WERI-Rb-1 (cell line): ENCODE results near the gene SCYGR7.

Experiments used
- DNase-seq: peaks from one replicate; pipeline ENCODE4 v3.0.0-alpha.2; 2020
- H3K27ac ChIP-seq: fragments of 250-450 bp; sonication (Bioruptor Pico); 2 replicates; pipeline ENCODE4 v1.5.1; 2020; ENCODE audit warnings: mild to moderate bottlenecking, moderate library complexity
- H3K27me3 ChIP-seq: fragments of 250-450 bp; sonication (Bioruptor Pico); 2 replicates; pipeline ENCODE4 v1.5.1; 2021; ENCODE audit warnings: mild to moderate bottlenecking, low read depth, moderate library complexity; ENCODE audit not compliant: insufficient read depth, severe bottlenecking
- H3K36me3 ChIP-seq: fragments of 250-450 bp; sonication (Bioruptor Pico); 2 replicates; pipeline ENCODE4 v1.5.1; 2020; ENCODE audit warnings: mild to moderate bottlenecking, moderate library complexity
- H3K4me3 ChIP-seq: 2 replicates; pipeline ENCODE4 v1.5.1; 2011; ENCODE audit warnings: low read depth, mild to moderate bottlenecking, control low read depth, low read length
- H3K9me3 ChIP-seq: fragments of 250-450 bp; sonication (Bioruptor Pico); 2 replicates; pipeline ENCODE4 v1.5.1; 2021; ENCODE audit warnings: mild to moderate bottlenecking, moderate library complexity; ENCODE audit not compliant: severe bottlenecking
- TF ChIP-seq, protein P1 (sequence below): IDR thresholded peaks from 2 replicates; pipeline ENCODE4 v1.5.1; 2011; ENCODE audit warnings: low read depth, mild to moderate bottlenecking, control low read depth, inconsistent platforms, low read length

Gene SCYGR7

GRCh38 chr2:227728035-227728434 is at the start of gene SCYGR7:
SCYGR7 (plus strand) TSS chr2:227728335; CDS start chr2:227728335, 0 bp downstream.
- no peaks in the 10 kb centered on the region for H3K9me3 ChIP-seq
- DNase-seq, result no peak
- H3K36me3 ChIP-seq, result no peaks in the 10 kb centered on the region
- no peak within 1 kb of the TSS for H3K27ac ChIP-seq
- no peak within 1 kb of the TSS for H3K4me3 ChIP-seq
- TF ChIP-seq, protein P1, sequence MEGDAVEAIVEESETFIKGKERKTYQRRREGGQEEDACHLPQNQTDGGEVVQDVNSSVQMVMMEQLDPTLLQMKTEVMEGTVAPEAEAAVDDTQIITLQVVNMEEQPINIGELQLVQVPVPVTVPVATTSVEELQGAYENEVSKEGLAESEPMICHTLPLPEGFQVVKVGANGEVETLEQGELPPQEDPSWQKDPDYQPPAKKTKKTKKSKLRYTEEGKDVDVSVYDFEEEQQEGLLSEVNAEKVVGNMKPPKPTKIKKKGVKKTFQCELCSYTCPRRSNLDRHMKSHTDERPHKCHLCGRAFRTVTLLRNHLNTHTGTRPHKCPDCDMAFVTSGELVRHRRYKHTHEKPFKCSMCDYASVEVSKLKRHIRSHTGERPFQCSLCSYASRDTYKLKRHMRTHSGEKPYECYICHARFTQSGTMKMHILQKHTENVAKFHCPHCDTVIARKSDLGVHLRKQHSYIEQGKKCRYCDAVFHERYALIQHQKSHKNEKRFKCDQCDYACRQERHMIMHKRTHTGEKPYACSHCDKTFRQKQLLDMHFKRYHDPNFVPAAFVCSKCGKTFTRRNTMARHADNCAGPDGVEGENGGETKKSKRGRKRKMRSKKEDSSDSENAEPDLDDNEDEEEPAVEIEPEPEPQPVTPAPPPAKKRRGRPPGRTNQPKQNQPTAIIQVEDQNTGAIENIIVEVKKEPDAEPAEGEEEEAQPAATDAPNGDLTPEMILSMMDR, result no peak
- H3K27me3 ChIP-seq, result no peaks in the 10 kb centered on the region

- TF ChIP-seq, protein P1, result no peak
- no peak for DNase-seq
- H3K27me3 ChIP-seq, result peaks cover 2% of the 10 kb centered on the region
- no peaks in the 10 kb centered on the region for H3K9me3 ChIP-seq
- no peak overlapping the region for H3K4me3 ChIP-seq
- H3K27ac ChIP-seq, result no peak overlapping the region
- H3K36me3 ChIP-seq, result no peaks in the 10 kb centered on the region
Observed at GRCh38 chr2:227684258-227684657, 43.9 kb upstream of the SCYGR7 start.

DNA sequence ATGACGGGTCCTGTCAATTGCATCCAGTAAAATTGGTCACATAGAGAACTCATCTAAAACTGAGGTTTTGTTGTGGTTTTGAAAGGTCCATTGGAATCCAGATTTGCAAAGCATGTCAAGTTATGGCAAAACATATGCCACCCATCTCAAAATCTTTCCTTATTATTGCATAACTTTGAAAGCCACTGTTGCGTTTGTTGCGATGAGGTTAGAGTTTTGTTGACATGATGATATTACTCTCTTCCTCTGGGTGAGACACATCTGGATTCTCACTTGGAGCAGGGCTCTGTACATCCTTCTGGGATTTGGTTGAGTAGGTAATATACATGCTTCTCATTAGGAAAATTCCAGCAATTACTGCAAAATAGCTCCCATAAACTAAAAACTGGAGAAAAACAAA is 40.9 kb upstream of the SCYGR7 start:
- peaks cover 2% of the 10 kb centered on the region for H3K27me3 ChIP-seq
- no peak for DNase-seq
- TF ChIP-seq, protein P1, result no peak

GRCh38 chr2:227696990-227697679 is 31.0 kb upstream of the SCYGR7 start:
- H3K4me3 ChIP-seq, result no peak overlapping the region
- no peak overlapping the region for H3K27ac ChIP-seq
- no peak for DNase-seq
- TF ChIP-seq, protein P1, result no peak
- H3K27me3 ChIP-seq, result peaks cover 8% of the 10 kb centered on the region
- H3K36me3 ChIP-seq, result no peaks in the 10 kb centered on the region
- H3K9me3 ChIP-seq, result no peaks in the 10 kb centered on the region

More for the DNA sequence above, 40.9 kb upstream of the SCYGR7 start:
- Histone ChIP-seq H3K4me3 (no peak overlapping the region), H3K9me3 (no peaks in the 10 kb centered on the region), H3K27ac (no peak overlapping the region), H3K36me3 (no peaks in the 10 kb centered on the region)

GRCh38 chr2:227701556-227701955 is 26.6 kb upstream of the SCYGR7 start:
- no peak overlapping the region for H3K27ac ChIP-seq
- H3K36me3 ChIP-seq, result no peaks in the 10 kb centered on the region
- H3K27me3 ChIP-seq, result peaks cover 10% of the 10 kb centered on the region
- TF ChIP-seq, protein P1, result no peak
- DNase-seq, result no peak
- H3K9me3 ChIP-seq, result no peaks in the 10 kb centered on the region
- H3K4me3 ChIP-seq, result no peak overlapping the region

- no peak overlapping the region for H3K27ac ChIP-seq
- TF ChIP-seq, protein P1, result no peak
- no peak for DNase-seq
Observed at GRCh38 chr2:227703280-227703732, 24.8 kb upstream of the SCYGR7 start.

More at GRCh38 chr2:227703280-227703732, 24.8 kb upstream of the SCYGR7 start:
- no peaks in the 10 kb centered on the region for H3K9me3 ChIP-seq
- no peaks in the 10 kb centered on the region for H3K36me3 ChIP-seq
- peaks cover 14% of the 10 kb centered on the region for H3K27me3 ChIP-seq
- H3K4me3 ChIP-seq, result no peak overlapping the region
